Inflammatory macrophage treated with lipopolysaccharide for 4 hours (primary cell): ENCODE results near the gene G6PC1.

Source experiments
- DNase-seq: peaks from one replicate; pipeline ENCODE4 v3.0.0-alpha.2; 2020

G6PC1 gene

GRCh38 chr17:42950044-42950783 is 49.6 kb downstream of the G6PC1 start:
- DNase-seq: no peak
